ENCODE data around the gene PODXL2. TPM values are rescaled to one million over a fixed set of nuclear protein-coding genes. Genes with fewer than 3 reads are reported as not detected.
"Not testable (repeated sequence)": the region's sequence is repeated elsewhere in the genome, so short reads cannot be mapped to it uniquely, and the experiment has no call there.

PODXL2 gene
- total and polyA plus RNA-seq, 4 experiments from 2014 or later, result 3.3 to 8.0 (median 5.5) TPM

DNA sequence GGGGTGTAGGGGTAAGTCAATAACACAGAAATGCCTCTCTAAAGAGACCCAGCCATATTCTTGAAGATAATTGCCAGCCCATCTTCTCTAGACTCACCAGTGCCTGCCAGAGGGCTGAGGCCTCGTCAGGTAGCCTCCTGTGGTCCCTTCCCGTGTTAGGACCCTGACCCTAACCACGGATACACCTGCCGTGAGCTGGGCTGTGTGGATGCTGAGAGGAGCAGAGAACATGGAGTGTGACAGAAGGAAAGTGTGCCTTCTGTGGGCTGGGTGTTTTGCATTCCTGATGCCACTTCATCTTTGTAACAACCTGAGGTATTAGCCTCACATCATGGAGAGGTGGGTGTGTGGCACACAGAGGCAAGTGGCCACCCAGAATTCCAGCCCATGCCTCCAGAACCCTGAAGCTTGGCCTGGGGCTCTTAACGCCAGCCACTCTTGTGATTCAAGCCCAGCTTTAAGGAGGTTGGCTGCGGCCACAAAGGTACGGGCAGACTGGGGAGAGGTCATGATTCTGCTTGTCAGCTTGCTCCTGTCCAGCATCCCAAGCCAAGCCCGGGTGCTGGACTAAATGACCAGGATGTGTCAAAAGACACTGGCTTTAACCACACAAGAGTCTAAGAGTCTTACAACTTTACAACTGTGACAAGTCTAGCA, 22.7 kb downstream of the PODXL2 start:
- Mint-ChIP-seq H3K27me3 (no peaks in the 10 kb centered on the region), H3K9me3 (peaks cover 0 to 4% (median 0%) of the 10 kb centered on the region in 8 donors), H3K36me3 (no peaks in the 10 kb centered on the region), H3K27ac (no peak overlapping the region), H3K4me1 (no peaks in the 10 kb centered on the region), H3K4me3 (no peak overlapping the region)
- Histone ChIP-seq H3K27ac (ENCODE audit: low read depth, low read length) (no peak overlapping the region), H3K36me3 (ENCODE audit: insufficient read depth, low read length) (no peaks in the 10 kb centered on the region), H3K4me3 (ENCODE audit: low read length in 2 of 2) (no peak overlapping the region), H3K4me1 (ENCODE audit: insufficient read depth, low read length) (no peaks in the 10 kb centered on the region), H3K9me3 (ENCODE audit: control insufficient read depth in 1 of 2, low read length in 2 of 2) (no peaks in the 10 kb centered on the region), H3K27me3 (ENCODE audit: insufficient read depth, low read length) (no peaks in the 10 kb centered on the region)
- CTCF ChIA-PET (ENCODE audit: partially characterized antibody), result interaction anchor here (0.9 to 3.6 kb wide), 8 partner anchors 8 to 482 kb away, joined by 3 to 35 read pairs (median 4); no protein-coding TSS in a partner anchor
- POLR2A ChIA-PET (ENCODE audit: partially characterized antibody), result no interaction called here
- intact Hi-C loops (cut with micrococcal nuclease), result loop anchor here (1.0 kb wide), 3 partner anchors 43 to 320 kb away; no protein-coding TSS in a partner anchor
- no peak for DNase-seq

DNA sequence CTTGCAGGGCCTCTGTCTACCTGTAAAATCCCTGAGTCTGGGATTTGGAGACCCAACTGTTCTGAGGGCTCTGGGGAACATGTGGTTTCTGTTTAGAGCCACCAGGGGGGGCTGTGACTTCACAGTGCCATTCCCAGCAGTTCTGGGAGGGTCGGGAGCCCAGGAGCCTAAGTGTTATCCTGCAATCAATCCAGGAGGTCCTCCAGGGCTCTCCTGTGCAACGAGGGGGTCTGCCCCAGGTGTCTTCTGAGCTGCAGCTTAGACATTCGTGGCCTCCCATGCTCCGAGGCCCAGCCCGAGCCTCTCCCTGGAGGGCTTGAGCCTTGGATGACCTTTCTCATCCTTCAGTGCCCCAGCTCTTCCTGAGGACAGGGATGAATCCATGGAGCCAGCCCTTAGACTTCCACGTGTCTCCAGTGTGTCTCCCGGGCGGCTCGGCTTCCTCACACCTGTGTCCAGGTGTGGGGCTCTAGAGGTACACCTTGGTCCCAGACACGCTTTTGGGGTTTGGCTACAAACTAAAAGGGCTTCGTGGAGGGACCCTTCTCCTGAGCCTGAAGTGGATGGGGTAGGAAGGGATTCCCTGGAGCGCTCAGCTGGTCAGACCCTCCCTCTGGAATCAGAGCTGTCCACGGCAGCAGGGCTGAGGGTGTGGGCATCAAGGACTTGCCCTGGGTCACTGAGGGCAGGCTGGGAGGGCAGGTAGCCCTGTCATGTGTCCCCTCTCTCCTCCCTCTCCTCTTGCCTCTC, 23.4 kb downstream of the PODXL2 start:
- no peak overlapping the region for H3K27ac Mint-ChIP-seq
- Histone ChIP-seq H3K9me3 (ENCODE audit: control insufficient read depth in 1 of 2, low read length in 2 of 2) (no peaks in the 10 kb centered on the region), H3K36me3 (ENCODE audit: insufficient read depth, low read length) (no peaks in the 10 kb centered on the region), H3K27me3 (ENCODE audit: insufficient read depth, low read length) (no peaks in the 10 kb centered on the region), H3K27ac (ENCODE audit: low read depth, low read length) (no peak overlapping the region), H3K4me3 (ENCODE audit: low read length in 2 of 2) (no peak overlapping the region), H3K4me1 (ENCODE audit: insufficient read depth, low read length) (no peaks in the 10 kb centered on the region)
- peak in 3 of 5 donors; percentile 17 to 37 (median 22) for DNase-seq
- POLR2A ChIA-PET (ENCODE audit: partially characterized antibody), result no interaction called here
- H3K4me1 Mint-ChIP-seq, result no peaks in the 10 kb centered on the region
- intact Hi-C loops (cut with micrococcal nuclease), result loop anchor here (1.0 kb wide), 3 partner anchors 42 to 319 kb away; no protein-coding TSS in a partner anchor
- no peak overlapping the region for H3K4me3 Mint-ChIP-seq
- H3K9me3 Mint-ChIP-seq, result peaks cover 0 to 4% (median 0%) of the 10 kb centered on the region in 8 donors
- no peaks in the 10 kb centered on the region for H3K36me3 Mint-ChIP-seq
- CTCF ChIA-PET (ENCODE audit: partially characterized antibody), result interaction anchor here (0.9 to 3.6 kb wide), 5 partner anchors 9 to 481 kb away, joined by 3 to 35 read pairs (median 5); no protein-coding TSS in a partner anchor
- H3K27me3 Mint-ChIP-seq, result no peaks in the 10 kb centered on the region

DNA sequence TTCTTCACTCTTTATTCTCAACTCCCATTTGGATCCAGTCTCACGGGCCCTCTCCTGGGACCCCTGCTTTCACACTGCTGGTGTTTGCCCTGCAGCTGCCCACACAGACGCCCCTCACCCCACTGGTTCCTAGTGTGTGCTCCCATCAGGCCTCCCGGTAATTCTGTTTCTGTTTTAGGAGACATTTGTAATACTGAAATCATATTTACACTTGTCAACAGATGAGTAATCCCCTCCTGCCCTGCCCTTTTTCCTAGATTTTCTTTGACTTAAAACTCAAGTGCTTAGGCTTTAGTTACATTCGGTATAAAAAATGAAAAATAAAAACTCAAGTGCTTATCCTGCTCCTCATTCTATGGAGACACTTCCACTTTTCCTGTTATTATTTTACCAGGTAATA, 25.4 kb downstream of the PODXL2 start:
- Histone ChIP-seq H3K4me1 (ENCODE audit: insufficient read depth, low read length) (no peaks in the 10 kb centered on the region), H3K4me3 (ENCODE audit: low read length in 2 of 2) (no peak overlapping the region), H3K27ac (ENCODE audit: low read depth, low read length) (no peak overlapping the region), H3K36me3 (ENCODE audit: insufficient read depth, low read length) (no peaks in the 10 kb centered on the region), H3K9me3 (ENCODE audit: control insufficient read depth in 1 of 2, low read length in 2 of 2) (no peaks in the 10 kb centered on the region), H3K27me3 (ENCODE audit: insufficient read depth, low read length) (no peaks in the 10 kb centered on the region)
- Mint-ChIP-seq H3K4me1 (no peaks in the 10 kb centered on the region), H3K4me3 (no peak overlapping the region), H3K27me3 (no peaks in the 10 kb centered on the region), H3K27ac (no peak overlapping the region), H3K36me3 (no peaks in the 10 kb centered on the region), H3K9me3 (peaks cover 0 to 4% (median 0%) of the 10 kb centered on the region in 8 donors)
- intact Hi-C loops (cut with micrococcal nuclease), result no loop called here
- ChIA-PET POLR2A (ENCODE audit: partially characterized antibody) (no interaction called here), CTCF (ENCODE audit: partially characterized antibody) (interaction anchor here (1.6 kb wide), 1 partner anchor 79 kb away, joined by 5 read pairs; no protein-coding TSS in a partner anchor)
- no peak for DNase-seq

DNA sequence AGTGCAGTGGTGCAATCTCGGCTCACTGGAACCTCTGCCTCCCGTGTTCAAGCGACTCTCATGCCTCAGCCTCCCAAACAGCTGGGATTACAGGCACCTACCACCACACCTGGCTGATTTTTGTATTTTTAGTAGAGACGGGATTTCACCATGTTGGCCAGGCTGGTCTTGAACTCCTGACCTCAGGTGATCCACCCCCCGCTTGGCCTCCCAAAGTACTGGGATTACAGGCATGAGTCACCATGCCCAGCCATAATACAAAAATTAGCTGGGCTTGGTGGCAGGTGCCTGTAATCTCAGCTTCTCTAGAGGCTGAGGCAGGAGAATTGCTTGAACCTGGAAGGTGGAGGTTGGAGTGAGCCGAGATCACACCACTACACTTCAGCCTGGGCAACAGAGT, 26.0 kb downstream of the PODXL2 start:
- H3K36me3 Mint-ChIP-seq; H3K27ac ChIP-seq (ENCODE audit: low read depth, low read length); H3K27me3 ChIP-seq (ENCODE audit: insufficient read depth, low read length); H3K4me3 Mint-ChIP-seq; H3K27me3 Mint-ChIP-seq; H3K4me1 Mint-ChIP-seq; H3K4me3 ChIP-seq (ENCODE audit: low read length in 2 of 2); H3K36me3 ChIP-seq (ENCODE audit: insufficient read depth, low read length); H3K27ac Mint-ChIP-seq; H3K9me3 Mint-ChIP-seq; intact Hi-C loops (cut with micrococcal nuclease); H3K9me3 ChIP-seq (ENCODE audit: control insufficient read depth in 1 of 2, low read length in 2 of 2); H3K4me1 ChIP-seq (ENCODE audit: insufficient read depth, low read length); POLR2A ChIA-PET (ENCODE audit: partially characterized antibody); DNase-seq: not testable (repeated sequence)
- CTCF ChIA-PET (ENCODE audit: partially characterized antibody), result interaction anchor here (0.8 to 1.6 kb wide), 2 partner anchors 80 to 314 kb away, joined by 4 to 5 read pairs; no protein-coding TSS in a partner anchor

DNA sequence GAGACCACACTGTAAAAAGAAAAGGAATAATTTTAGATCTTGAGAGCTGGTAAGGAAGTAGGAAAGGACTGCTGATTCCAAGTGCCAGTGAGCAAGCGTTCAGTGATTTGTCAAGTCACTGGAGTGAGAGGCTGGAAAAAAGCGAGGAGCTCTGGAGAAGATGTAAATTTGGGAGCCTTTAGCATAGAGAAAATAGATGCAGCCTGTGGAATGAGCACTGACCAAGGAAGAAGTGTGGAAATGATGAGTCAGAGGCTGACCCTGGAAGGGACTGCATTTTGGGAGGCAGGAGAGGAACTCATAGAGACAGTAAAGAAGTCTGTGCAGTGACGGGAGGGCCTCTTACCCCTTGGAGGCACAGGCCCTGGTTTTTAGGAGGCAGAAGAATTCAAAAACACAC, 26.7 kb downstream of the PODXL2 start:
- Mint-ChIP-seq H3K9me3 (peaks cover 0 to 4% (median 0%) of the 10 kb centered on the region in 8 donors), H3K4me3 (no peak overlapping the region), H3K36me3 (peaks cover 0 to 5% of the 10 kb centered on the region in 2 donors), H3K27me3 (no peaks in the 10 kb centered on the region), H3K27ac (no peak overlapping the region), H3K4me1 (no peaks in the 10 kb centered on the region)
- Histone ChIP-seq H3K4me3 (ENCODE audit: low read length in 2 of 2) (no peak overlapping the region), H3K27me3 (ENCODE audit: insufficient read depth, low read length) (no peaks in the 10 kb centered on the region), H3K4me1 (ENCODE audit: insufficient read depth, low read length) (no peaks in the 10 kb centered on the region), H3K9me3 (ENCODE audit: control insufficient read depth in 1 of 2, low read length in 2 of 2) (no peaks in the 10 kb centered on the region), H3K27ac (ENCODE audit: low read depth, low read length) (no peak overlapping the region), H3K36me3 (ENCODE audit: insufficient read depth, low read length) (no peaks in the 10 kb centered on the region)
- no peak for DNase-seq
- intact Hi-C loops (cut with micrococcal nuclease), result no loop called here
- POLR2A ChIA-PET (ENCODE audit: partially characterized antibody), result no interaction called here
- CTCF ChIA-PET (ENCODE audit: partially characterized antibody), result interaction anchor here (0.8 to 1.6 kb wide), 2 partner anchors 80 to 313 kb away, joined by 4 to 5 read pairs; no protein-coding TSS in a partner anchor

DNA sequence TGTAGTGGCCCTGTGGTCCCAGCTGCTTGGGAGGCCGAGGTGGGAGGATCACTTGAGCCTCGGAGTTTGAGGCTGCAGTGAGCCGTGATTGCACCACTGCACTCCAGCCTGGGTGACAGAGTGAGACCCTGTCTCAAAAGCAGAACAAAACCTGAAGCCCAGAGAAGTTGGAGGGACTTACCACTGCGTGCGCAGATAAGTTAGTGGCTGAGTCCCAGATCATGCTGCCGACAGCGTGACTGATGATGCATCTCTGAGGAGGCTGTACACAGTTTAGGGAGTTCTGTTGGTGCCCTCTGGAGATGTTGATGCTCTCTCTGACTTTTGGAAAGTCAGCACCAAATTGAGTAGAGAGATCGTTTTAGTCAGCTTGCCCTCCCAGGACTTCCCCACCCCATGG, 27.9 kb downstream of the PODXL2 start:
- peaks cover 0 to 4% (median 0%) of the 10 kb centered on the region in 8 donors for H3K9me3 Mint-ChIP-seq
- H3K36me3 Mint-ChIP-seq, result peaks cover 0 to 7% of the 10 kb centered on the region in 2 donors
- intact Hi-C loops (cut with micrococcal nuclease), result no loop called here
- Histone ChIP-seq H3K27me3 (ENCODE audit: insufficient read depth, low read length) (no peaks in the 10 kb centered on the region), H3K4me1 (ENCODE audit: insufficient read depth, low read length) (no peaks in the 10 kb centered on the region), H3K4me3 (ENCODE audit: low read length in 2 of 2) (no peak overlapping the region), H3K9me3 (ENCODE audit: control insufficient read depth in 1 of 2, low read length in 2 of 2) (no peaks in the 10 kb centered on the region), H3K36me3 (ENCODE audit: insufficient read depth, low read length) (no peaks in the 10 kb centered on the region), H3K27ac (ENCODE audit: low read depth, low read length) (no peak overlapping the region)
- no peak overlapping the region for H3K27ac Mint-ChIP-seq
- H3K4me1 Mint-ChIP-seq, result no peaks in the 10 kb centered on the region
- no peak overlapping the region for H3K4me3 Mint-ChIP-seq
- no peaks in the 10 kb centered on the region for H3K27me3 Mint-ChIP-seq
- CTCF ChIA-PET (ENCODE audit: partially characterized antibody), result interaction anchor here (0.8 to 0.9 kb wide), 2 partner anchors 22 to 37 kb away, joined by 3 read pairs; no protein-coding TSS in a partner anchor
- DNase-seq, result no peak
- POLR2A ChIA-PET (ENCODE audit: partially characterized antibody), result no interaction called here

DNA sequence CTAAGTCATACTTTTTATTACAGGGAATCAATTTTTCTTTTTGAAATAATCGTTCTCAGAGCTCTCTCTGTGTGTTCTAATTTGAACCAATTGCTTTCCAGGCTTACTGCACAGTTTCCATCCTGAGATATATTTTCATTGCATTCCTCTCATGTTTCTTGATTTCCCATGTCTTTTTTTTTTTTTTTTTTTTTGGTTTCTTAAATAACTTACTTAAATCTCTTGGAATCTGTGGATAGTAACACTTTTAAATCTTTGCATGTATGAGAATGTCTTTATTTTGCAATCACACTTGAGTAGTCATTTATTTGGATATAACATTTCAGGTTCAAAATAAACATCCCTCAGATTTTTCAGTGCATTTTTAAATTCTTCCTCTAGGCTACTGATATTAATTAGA, 29.2 kb downstream of the PODXL2 start:
- peaks cover 0 to 4% (median 0%) of the 10 kb centered on the region in 8 donors for H3K9me3 Mint-ChIP-seq
- intact Hi-C loops (cut with micrococcal nuclease), result no loop called here
- H3K36me3 Mint-ChIP-seq, result peaks cover 0 to 10% of the 10 kb centered on the region in 2 donors
- no peaks in the 10 kb centered on the region for H3K4me1 Mint-ChIP-seq
- H3K4me3 ChIP-seq (ENCODE audit: low read length in 2 of 2), result no peak overlapping the region
- ChIA-PET CTCF (ENCODE audit: partially characterized antibody) (interaction anchor here (0.7 to 0.9 kb wide), 2 partner anchors 83 to 345 kb away, joined by 3 read pairs; no protein-coding TSS in a partner anchor), POLR2A (ENCODE audit: partially characterized antibody) (no interaction called here)
- DNase-seq, result no peak
- no peaks in the 10 kb centered on the region for H3K27me3 Mint-ChIP-seq
- no peak overlapping the region for H3K27ac Mint-ChIP-seq
- no peaks in the 10 kb centered on the region for H3K36me3 ChIP-seq (ENCODE audit: insufficient read depth, low read length)
- no peak overlapping the region for H3K27ac ChIP-seq (ENCODE audit: low read depth, low read length)
- no peaks in the 10 kb centered on the region for H3K4me1 ChIP-seq (ENCODE audit: insufficient read depth, low read length)
- no peaks in the 10 kb centered on the region for H3K27me3 ChIP-seq (ENCODE audit: insufficient read depth, low read length)
- no peak overlapping the region for H3K4me3 Mint-ChIP-seq
- no peaks in the 10 kb centered on the region for H3K9me3 ChIP-seq (ENCODE audit: control insufficient read depth in 1 of 2, low read length in 2 of 2)
